SK-N-SH (cell line): ENCODE results near the gene PRRG3. TPM values are rescaled to one million over a fixed set of nuclear protein-coding genes. Genes with fewer than 3 reads are reported as not detected.

Source experiments
- CTCF ChIA-PET: fragments of 300-600, 350-600 bp; formaldehyde crosslinking; extraction: SDS; loops from one replicate; lab custom pipeline; 2021; lab: Yijun Ruan, JAX
- POLR2A ChIA-PET: fragments of 350-600 bp; sonication (Branson Sonifier 250); formaldehyde crosslinking; extraction: SDS; loops from one replicate; lab custom pipeline; 2020; ENCODE audit warnings: antibody characterized with exemption, inconsistent platforms; lab: Yijun Ruan, JAX
- DNase-seq: peaks from one replicate; pipeline ENCODE4 v3.0.0; 2012
- H2AFZ ChIP-seq: fragments of 200-600 bp; sonication (generic); 2 replicates; pipeline ENCODE4 v1.8.1; 2016; ENCODE audit warnings: antibody characterized with exemption, mild to moderate bottlenecking, low read depth
- H3F3A ChIP-seq: fragments of 200-600 bp; sonication (generic); replicated peaks from 2 replicates; pipeline ENCODE3; 2016; ENCODE audit warnings: antibody characterized with exemption, mild to moderate bottlenecking; ENCODE audit not compliant: insufficient read depth
- H3K27ac ChIP-seq, 2 experiments: fragments of 200-500 bp in 1 of 2; fragments of 200-600 bp in 1 of 2; sonication (Bioruptor generic) in 1 of 2; sonication (generic), shearing (Covaris generic) in 1 of 2; 2 replicates each; pipeline versions ENCODE4 v1.5.1 to v1.6.1; 2014 to 2016; ENCODE audit warnings: low read depth in 2 of 2, inconsistent platforms in 1 of 2, low read length in 1 of 2, mild to moderate bottlenecking in 1 of 2, mixed read lengths in 1 of 2
- H3K27me3 ChIP-seq: fragments of 200-600 bp; sonication (generic), shearing (Covaris generic); 2 replicates; pipeline ENCODE4 v1.6.1; 2016; ENCODE audit warnings: mixed run types; ENCODE audit not compliant: insufficient read depth
- H3K36me3 ChIP-seq, 2 experiments: fragments of 200-500 bp in 1 of 2; fragments of 200-600 bp in 1 of 2; sonication (Bioruptor generic) in 1 of 2; sonication (generic) in 1 of 2; replicated peaks in 1 of 2; 2 replicates each; pipeline versions ENCODE3 to v1.5.1; 2014 to 2016; ENCODE audit warnings: low read length in 1 of 2, mild to moderate bottlenecking in 1 of 2; ENCODE audit not compliant: insufficient read depth in 2 of 2, control insufficient read depth in 1 of 2
- H3K4me1 ChIP-seq, 2 experiments: fragments of 200-500 bp in 1 of 2; fragments of 200-600 bp in 1 of 2; sonication (Bioruptor generic) in 1 of 2; sonication (generic), shearing (Covaris generic) in 1 of 2; 2 replicates each; pipeline versions ENCODE4 v1.5.1 to v1.6.1; 2014 to 2016; ENCODE audit warnings: low read depth in 1 of 2, low read length in 1 of 2, mixed run types in 1 of 2; ENCODE audit not compliant: insufficient read depth in 2 of 2, control insufficient read depth in 1 of 2
- H3K4me2 ChIP-seq: fragments of 200-600 bp; sonication (generic), shearing (Covaris generic); 2 replicates; pipeline ENCODE4 v1.6.1; 2017; ENCODE audit warnings: mixed run types
- H3K4me3 ChIP-seq, 2 experiments: fragments of 200-500 bp in 1 of 2; fragments of 200-600 bp in 1 of 2; sonication (Bioruptor generic) in 1 of 2; sonication (generic), shearing (Covaris generic) in 1 of 2; 2 replicates each; pipeline versions ENCODE4 v1.5.1 to v1.8.1; 2014 to 2016; ENCODE audit warnings: low read depth in 2 of 2, inconsistent platforms in 1 of 2, low read length in 1 of 2, mild to moderate bottlenecking in 1 of 2, mixed read lengths in 1 of 2, moderate library complexity in 1 of 2
- H3K79me2 ChIP-seq: fragments of 200-600 bp; sonication (generic); 2 replicates; pipeline ENCODE4 v1.8.1; 2017; ENCODE audit warnings: mild to moderate bottlenecking; ENCODE audit not compliant: insufficient read depth
- H3K9ac ChIP-seq: fragments of 200-600 bp; sonication (generic); 2 replicates; pipeline ENCODE4 v1.6.1; 2017; ENCODE audit warnings: mixed run types
- H3K9me2 ChIP-seq: fragments of 200-600 bp; sonication (generic); 2 replicates; pipeline ENCODE4 v1.6.1; 2017; ENCODE audit warnings: mixed run types
- H3K9me3 ChIP-seq: fragments of 200-600 bp; sonication (generic); 2 replicates; pipeline ENCODE4 v1.6.1; 2017; ENCODE audit warnings: mixed run types, mild to moderate bottlenecking, moderate library complexity
- H4K20me1 ChIP-seq: fragments of 200-600 bp; sonication (generic); 2 replicates; pipeline ENCODE4 v1.6.1; 2017; ENCODE audit warnings: mild to moderate bottlenecking, mixed run types; ENCODE audit not compliant: insufficient read depth
- CHD2 ChIP-seq: fragments of 150-350 bp; IDR thresholded peaks from 2 replicates; pipeline ENCODE4 v1.6.1; 2018; ENCODE audit warnings: low read length; ENCODE audit not compliant: partially characterized antibody
- ELF1 ChIP-seq: IDR thresholded peaks from 2 replicates; pipeline ENCODE4 v1.4.0; 2012
- EP300 ChIP-seq, 2 experiments: IDR thresholded peaks; 2 replicates each; pipeline versions ENCODE4 v1.4.0 to v1.6.1; 2012; ENCODE audit warnings: borderline replicate concordance in 1 of 2, low read depth in 1 of 2, low read length in 1 of 2
- EZH2phosphoT487 ChIP-seq: fragments of 200-600 bp; sonication (generic); IDR thresholded peaks from 2 replicates; pipeline ENCODE4 v1.6.1; 2017; ENCODE audit warnings: low read depth, mixed run types, mild to moderate bottlenecking, antibody characterized with exemption, moderate library complexity, borderline replicate concordance
- FOXJ3 ChIP-seq: sonication (generic); formaldehyde crosslinking; IDR thresholded peaks from 2 replicates; pipeline ENCODE4 v1.5.1; 2020; ENCODE audit warnings: mild to moderate bottlenecking, missing genetic modification reagents
- FOXM1 ChIP-seq: IDR thresholded peaks from 2 replicates; pipeline ENCODE4 v1.4.0; 2012; ENCODE audit warnings: low read depth, mild to moderate bottlenecking
- GATA2 ChIP-seq: sonication (generic); formaldehyde crosslinking; IDR thresholded peaks from 2 replicates; pipeline ENCODE4 v1.5.0; 2020; ENCODE audit warnings: mild to moderate bottlenecking, missing genetic modification reagents
- IRF3 ChIP-seq: fragments of 150-350 bp; IDR thresholded peaks from 2 replicates; pipeline ENCODE4 v1.6.1; 2016; ENCODE audit warnings: mild to moderate bottlenecking, low read depth, low read length
- MAX ChIP-seq: IDR thresholded peaks from 2 replicates; pipeline ENCODE4 v1.4.0; 2012; ENCODE audit warnings: low read depth
- MEF2A ChIP-seq: IDR thresholded peaks from 2 replicates; pipeline ENCODE4 v1.4.0; 2012; ENCODE audit warnings: low read depth, borderline replicate concordance
- RAD21 ChIP-seq: IDR thresholded peaks from 2 replicates; pipeline ENCODE4 v1.6.1; 2012; ENCODE audit warnings: mild to moderate bottlenecking, low read length
- REST ChIP-seq: IDR thresholded peaks from 2 replicates; pipeline ENCODE4 v1.6.1; 2012; ENCODE audit warnings: mild to moderate bottlenecking, low read depth, low read length, moderate library complexity
- SIN3A ChIP-seq: IDR thresholded peaks from 2 replicates; pipeline ENCODE4 v1.6.1; 2012; ENCODE audit warnings: low read depth, mild to moderate bottlenecking, low read length, moderate library complexity, borderline replicate concordance
- SMC3 ChIP-seq: IDR thresholded peaks from 2 replicates; pipeline ENCODE4 v1.6.1; 2012; ENCODE audit warnings: low read depth, low read length, improper control_type of control experiment
- TEAD4 ChIP-seq: IDR thresholded peaks from 2 replicates; pipeline ENCODE4 v1.4.0; 2012; ENCODE audit warnings: mild to moderate bottlenecking, borderline replicate concordance; ENCODE audit not compliant: insufficient read depth
- USF1 ChIP-seq: IDR thresholded peaks from 2 replicates; pipeline ENCODE4 v1.4.0; 2012; ENCODE audit warnings: low read depth, borderline replicate concordance
- YY1 ChIP-seq: IDR thresholded peaks from 2 replicates; pipeline ENCODE4 v1.4.0; 2012; ENCODE audit warnings: low read depth, mild to moderate bottlenecking
- WGBS: methylation state at CpG from one replicate; pipeline ENCODE4 v1.1.6; 2017; ENCODE audit warnings: low lambda C conversion rate; 5-methylcytosine and 5-hydroxymethylcytosine counted together
- polyA plus RNA-seq, 3 experiments: library from polyadenylated mRNA; depleted of rRNA; stranded (reverse); fragments of >200 nt; gene quantifications; 2 replicates each; pipeline ENCODE4 v1.2.3, GENCODE V29; 2012

The PRRG3 gene
- polyA plus RNA-seq, 1 of the 3 experiments (the other 2 are of a cell fraction): not detected

- no peaks in the 10 kb centered on the region for H3K9me3 ChIP-seq
- no peaks in the 10 kb centered on the region for H3K36me3 ChIP-seq
- no peaks in the 10 kb centered on the region for H4K20me1 ChIP-seq
- CTCF ChIA-PET: no interaction called here
- H3K4me3 ChIP-seq: no peak overlapping the region
- H3K9ac ChIP-seq: no peak overlapping the region
- TF ChIP-seq CHD2: no peak
- TF ChIP-seq ELF1: no peak
- TF ChIP-seq YY1: no peak
- TF ChIP-seq EZH2phosphoT487: no peak
- TF ChIP-seq MAX: no peak
- TF ChIP-seq FOXJ3: no peak
- TF ChIP-seq FOXM1: no peak
- no peak for TF ChIP-seq TEAD4
- TF ChIP-seq SMC3: no peak
- no peak for TF ChIP-seq MEF2A
- no peak for TF ChIP-seq REST
- no peak for TF ChIP-seq SIN3A
- H3K27ac ChIP-seq: no peak overlapping the region
- POLR2A ChIA-PET: no interaction called here
- no peak overlapping the region for H3K4me2 ChIP-seq
- no peaks in the 10 kb centered on the region for H3K4me1 ChIP-seq
- H2AFZ ChIP-seq: no peak overlapping the region
- no peaks in the 10 kb centered on the region for H3K9me2 ChIP-seq
- no peaks in the 10 kb centered on the region for H3F3A ChIP-seq
- WGBS: 0% methylated on average over 7 of the region's 7 CpGs
- no peak for DNase-seq
- H3K79me2 ChIP-seq: no peaks in the 10 kb centered on the region
- H3K27me3 ChIP-seq: peaks cover 14% of the 10 kb centered on the region
These were observed 8.2 kb downstream of the PRRG3 start for GRCh38 chrX:151703487-151703886.

GRCh38 chrX:151704041-151704663, 8.9 kb downstream of the PRRG3 start:
- Histone ChIP-seq H3K9me3 (no peaks in the 10 kb centered on the region), H3K4me1 (no peaks in the 10 kb centered on the region), H3K4me2 (no peak overlapping the region), H3K79me2 (no peaks in the 10 kb centered on the region), H4K20me1 (no peaks in the 10 kb centered on the region), H2AFZ (no peak overlapping the region), H3K27me3 (peaks cover 14% of the 10 kb centered on the region), H3K36me3 (no peaks in the 10 kb centered on the region), H3K9ac (no peak overlapping the region), H3K9me2 (no peaks in the 10 kb centered on the region), H3K4me3 (no peak overlapping the region), H3K27ac (no peak overlapping the region), H3F3A (no peaks in the 10 kb centered on the region)
- TF ChIP-seq TEAD4 (no peak), RAD21 (no peak), CHD2 (no peak), YY1 (no peak), GATA2 (CRISPR knock-in tag) (no peak), SIN3A (no peak), EP300 (IDR thresholded peaks at IDR 0.05; ENCODE audit: borderline replicate concordance in 1 of 2, low read depth in 1 of 2, low read length in 1 of 2) (no peak), USF1 (no peak), IRF3 (no peak)
- POLR2A ChIA-PET: no interaction called here
- CTCF ChIA-PET: no interaction called here
- WGBS: 8% methylated on average over 13 of the region's 13 CpGs
- DNase-seq: no peak
